ENCODE data around the gene ARMC12.

The ARMC12 gene

GRCh38 chr6:35725721-35726438, 11.0 kb upstream of the ARMC12 start:
- TF ChIP-seq RARB (CRISPR knock-in tag; IDR thresholded peaks at IDR 0.05) (no peak), CSDC2 (CRISPR knock-in tag; IDR thresholded peaks at IDR 0.05) (no peak), ESRRG (CRISPR knock-in tag; IDR thresholded peaks at IDR 0.05) (no peak), POU6F1 (CRISPR knock-in tag; IDR thresholded peaks at IDR 0.05; ENCODE audit: borderline replicate concordance, low read depth) (no peak), TCF4 (CRISPR knock-in tag; IDR thresholded peaks at IDR 0.05; ENCODE audit: borderline replicate concordance) (no peak), SNAI2 (CRISPR knock-in tag; IDR thresholded peaks at IDR 0.05) (no peak), ZC3H10 (CRISPR knock-in tag; IDR thresholded peaks at IDR 0.05) (no peak)
- ATAC-seq: no peak

GRCh38 chr6:35727231-35727934, 9.4 kb upstream of the ARMC12 start:
- TF ChIP-seq ZC3H10 (CRISPR knock-in tag; IDR thresholded peaks at IDR 0.05) (no peak), ZNF70 (CRISPR knock-in tag; IDR thresholded peaks at IDR 0.05) (no peak), ARNTL (CRISPR knock-in tag; IDR thresholded peaks at IDR 0.05; ENCODE audit: borderline replicate concordance, low read depth) (no peak), SNAI2 (CRISPR knock-in tag; IDR thresholded peaks at IDR 0.05) (no peak), TSHZ2 (CRISPR knock-in tag; IDR thresholded peaks at IDR 0.05) (0 out of 2 replicates have a peak, but pooled peaks have one; percentile 17), PATZ1 (CRISPR knock-in tag; IDR thresholded peaks at IDR 0.05; ENCODE audit: borderline replicate concordance) (peak; percentile 42; the same call in 1 of the 2 replicates)

GRCh38 chr6:35727935-35728682, 8.7 kb upstream of the ARMC12 start:
- peak; percentile 58 for ATAC-seq
- TF ChIP-seq ESRRG (CRISPR knock-in tag; IDR thresholded peaks at IDR 0.05): no peak
- no peak for TF ChIP-seq ZNF70 (CRISPR knock-in tag; IDR thresholded peaks at IDR 0.05)
- TF ChIP-seq CSDC2 (CRISPR knock-in tag; IDR thresholded peaks at IDR 0.05): no peak
- TF ChIP-seq TCF4 (CRISPR knock-in tag; IDR thresholded peaks at IDR 0.05; ENCODE audit: borderline replicate concordance): no peak
- no peak for TF ChIP-seq PATZ1 (CRISPR knock-in tag; IDR thresholded peaks at IDR 0.05; ENCODE audit: borderline replicate concordance)
- TF ChIP-seq TSHZ2 (CRISPR knock-in tag; IDR thresholded peaks at IDR 0.05): no peak
- TF ChIP-seq POU6F1 (CRISPR knock-in tag; IDR thresholded peaks at IDR 0.05; ENCODE audit: borderline replicate concordance, low read depth): no peak
- no peak for TF ChIP-seq TOX (CRISPR knock-in tag; IDR thresholded peaks at IDR 0.05; ENCODE audit: borderline replicate concordance)
- TF ChIP-seq CSRNP3 (CRISPR knock-in tag; IDR thresholded peaks at IDR 0.05): no peak
- TF ChIP-seq SNAI2 (CRISPR knock-in tag; IDR thresholded peaks at IDR 0.05): no peak
- TF ChIP-seq GLIS3 (CRISPR knock-in tag; IDR thresholded peaks at IDR 0.05): no peak
- TF ChIP-seq PPARA (CRISPR knock-in tag; IDR thresholded peaks at IDR 0.05; ENCODE audit: borderline replicate concordance): no peak
- no peak for TF ChIP-seq ZC3H10 (CRISPR knock-in tag; IDR thresholded peaks at IDR 0.05)
- no peak for TF ChIP-seq CREB5 (CRISPR knock-in tag; IDR thresholded peaks at IDR 0.05; ENCODE audit: low read depth)

More at GRCh38 chr6:35727231-35727934, 9.4 kb upstream of the ARMC12 start:
- peak; percentile 60 for ATAC-seq
